T-helper 9 cell (primary cell): ENCODE data around the gene SEC24C.
"Not testable (repeated sequence)": the region's sequence is repeated elsewhere in the genome, so short reads cannot be mapped to it uniquely, and the experiment has no call there.

Experiments
- DNase-seq: peaks from one replicate; pipeline ENCODE4 v3.0.0-alpha.2; 2020

The SEC24C gene

GRCh38 chr10:73795491-73795890 lies 51.3 kb downstream of the SEC24C start:
- not testable (repeated sequence) for DNase-seq

- not testable (repeated sequence) for DNase-seq
These were observed 51.9 kb downstream of the SEC24C start for GRCh38 chr10:73796035-73796434.

- DNase-seq: no peak
These were observed 52.6 kb downstream of the SEC24C start for GRCh38 chr10:73796766-73797165.

GRCh38 chr10:73797324-73798025 lies 53.3 kb downstream of the SEC24C start:
- no peak for DNase-seq

GRCh38 chr10:73798087-73798486 lies 53.9 kb downstream of the SEC24C start:
- DNase-seq: no peak

- DNase-seq: no peak
These were observed 54.9 kb downstream of the SEC24C start for GRCh38 chr10:73798927-73799560.

- DNase-seq: no peak
These were observed 55.9 kb downstream of the SEC24C start for GRCh38 chr10:73799899-73800559.

GRCh38 chr10:73800560-73801252 lies 56.5 kb downstream of the SEC24C start:
- DNase-seq: no peak

- DNase-seq: no peak
These were observed 57.0 kb downstream of the SEC24C start for GRCh38 chr10:73801253-73801590.

GRCh38 chr10:73802276-73802991 lies 58.3 kb downstream of the SEC24C start:
- DNase-seq: no peak

GRCh38 chr10:73803680-73804286 lies 59.6 kb downstream of the SEC24C start:
- no peak for DNase-seq

GRCh38 chr10:73806176-73806950 lies 62.2 kb downstream of the SEC24C start:
- DNase-seq: no peak

GRCh38 chr10:73807471-73807870 lies 63.3 kb downstream of the SEC24C start:
- no peak for DNase-seq

GRCh38 chr10:73808021-73808815 lies 64.0 kb downstream of the SEC24C start:
- DNase-seq: no peak

GRCh38 chr10:73809061-73809818 lies 65.1 kb downstream of the SEC24C start:
- DNase-seq: no peak

GRCh38 chr10:73810358-73810734 lies 66.2 kb downstream of the SEC24C start:
- no peak for DNase-seq

- peak; percentile 51 for DNase-seq
These were observed 66.7 kb downstream of the SEC24C start for GRCh38 chr10:73810735-73811465.

- DNase-seq: no peak
These were observed 68.5 kb downstream of the SEC24C start for GRCh38 chr10:73812657-73813056.

GRCh38 chr10:73813333-73813732 lies 69.2 kb downstream of the SEC24C start:
- DNase-seq: no peak
